ENCODE results near the gene NCAPH2. TPM values are rescaled to one million over a fixed set of nuclear protein-coding genes. Genes with fewer than 3 reads are reported as not detected.

The NCAPH2 gene
- total RNA-seq, 2 experiments from 2014 or later, result 184 to 185 TPM

GRCh38 chr22:50520826-50521453, 12.9 kb downstream of the NCAPH2 start:
- Mint-ChIP-seq H3K4me3 (no peak overlapping the region), H3K27ac (no peak overlapping the region), H3K36me3 (ENCODE audit: low read depth) (peaks cover 66% of the 10 kb centered on the region), H3K27me3 (no peaks in the 10 kb centered on the region), H3K4me1 (ENCODE audit: low read depth) (peaks cover 7% of the 10 kb centered on the region), H3K9me3 (no peaks in the 10 kb centered on the region)
- intact Hi-C loops (cut with DNase I, micrococcal nuclease), result no loop called here
- H3K4me1 ChIP-seq (ENCODE audit: insufficient read depth, low read length), result peaks cover 16% of the 10 kb centered on the region
- POLR2A ChIA-PET, result no interaction called here
- no peak for ATAC-seq (ENCODE audit: poor library complexity)
- no peak for TF ChIP-seq CTCF (IDR thresholded peaks at IDR 0.05)
- no peaks in the 10 kb centered on the region for H3K27me3 ChIP-seq (ENCODE audit: control insufficient read depth in 1 of 2, insufficient read depth in 2 of 2, low read length in 2 of 2)
- no peak overlapping the region for H3K4me3 ChIP-seq (ENCODE audit: low read length)
- H3K9me3 ChIP-seq (ENCODE audit: control insufficient read depth in 1 of 2, insufficient read depth in 1 of 2, low read length in 2 of 2), result no peaks in the 10 kb centered on the region
- H3K36me3 ChIP-seq (ENCODE audit: insufficient read depth, low read length), result peaks cover 71% of the 10 kb centered on the region
- no peak for DNase-seq
- CTCF ChIA-PET, result no interaction called here
- no peak overlapping the region for H3K27ac ChIP-seq (ENCODE audit: low read depth in 1 of 2, low read length in 2 of 2)

- no peaks in the 10 kb centered on the region for H3K9me3 Mint-ChIP-seq
- Histone ChIP-seq H3K27ac (ENCODE audit: low read depth in 1 of 2, low read length in 2 of 2) (no peak overlapping the region), H3K4me3 (ENCODE audit: low read length) (no peak overlapping the region), H3K27me3 (ENCODE audit: control insufficient read depth in 1 of 2, insufficient read depth in 2 of 2, low read length in 2 of 2) (no peaks in the 10 kb centered on the region), H3K36me3 (ENCODE audit: insufficient read depth, low read length) (peaks cover 64% of the 10 kb centered on the region), H3K4me1 (ENCODE audit: insufficient read depth, low read length) (peaks cover 20% of the 10 kb centered on the region), H3K9me3 (ENCODE audit: control insufficient read depth in 1 of 2, insufficient read depth in 1 of 2, low read length in 2 of 2) (no peaks in the 10 kb centered on the region)
- POLR2A ChIA-PET, result interaction anchor here (0.7 kb wide), 1 partner anchor 13 kb away, joined by 3 read pairs; no protein-coding TSS in a partner anchor
- ATAC-seq (ENCODE audit: poor library complexity) (no peak), DNase-seq (no peak)
- intact Hi-C loops (cut with DNase I, micrococcal nuclease), result no loop called here
- CTCF ChIA-PET, result no interaction called here
- no peak overlapping the region for H3K4me3 Mint-ChIP-seq
- H3K27me3 Mint-ChIP-seq, result no peaks in the 10 kb centered on the region
- no peak overlapping the region for H3K27ac Mint-ChIP-seq
- H3K4me1 Mint-ChIP-seq (ENCODE audit: low read depth), result peaks cover 9% of the 10 kb centered on the region
- peaks cover 59% of the 10 kb centered on the region for H3K36me3 Mint-ChIP-seq (ENCODE audit: low read depth)
- TF ChIP-seq CTCF (IDR thresholded peaks at IDR 0.05), result no peak
Observed at GRCh38 chr22:50521710-50522109, 13.7 kb downstream of the NCAPH2 start.

GRCh38 chr22:50522208-50522805, 14.3 kb downstream of the NCAPH2 start:
- peak overlapping the region; percentile 54 for H3K4me3 Mint-ChIP-seq
- Histone ChIP-seq H3K27ac (ENCODE audit: low read depth in 1 of 2, low read length in 2 of 2) (no peak overlapping the region), H3K27me3 (ENCODE audit: control insufficient read depth in 1 of 2, insufficient read depth in 2 of 2, low read length in 2 of 2) (no peaks in the 10 kb centered on the region), H3K4me1 (ENCODE audit: insufficient read depth, low read length) (peaks cover 26% of the 10 kb centered on the region), H3K9me3 (ENCODE audit: control insufficient read depth in 1 of 2, insufficient read depth in 1 of 2, low read length in 2 of 2) (no peaks in the 10 kb centered on the region), H3K36me3 (ENCODE audit: insufficient read depth, low read length) (peaks cover 58% of the 10 kb centered on the region), H3K4me3 (ENCODE audit: low read length) (no peak overlapping the region)
- no peaks in the 10 kb centered on the region for H3K9me3 Mint-ChIP-seq
- no peak overlapping the region for H3K27ac Mint-ChIP-seq
- TF ChIP-seq CTCF (IDR thresholded peaks at IDR 0.05), result no peak
- POLR2A ChIA-PET, result interaction anchor here (0.7 to 1.0 kb wide), 2 partner anchors 13 to 15 kb away, joined by 3 to 5 read pairs; partner anchors contain the start of gene LMF2
- peaks cover 59% of the 10 kb centered on the region for H3K36me3 Mint-ChIP-seq (ENCODE audit: low read depth)
- H3K4me1 Mint-ChIP-seq (ENCODE audit: low read depth), result peaks cover 15% of the 10 kb centered on the region
- DNase-seq, result no peak
- intact Hi-C loops (cut with DNase I, micrococcal nuclease), result no loop called here
- H3K27me3 Mint-ChIP-seq, result no peaks in the 10 kb centered on the region
- ATAC-seq (ENCODE audit: poor library complexity), result no peak
- CTCF ChIA-PET, result no interaction called here
